Skin epidermis (tissue), 12 donors: ENCODE measurements around the gene SWSAP1.
A peak's percentile ranks its signal among the peaks of the same experiment; 100 is the strongest.
"Not testable (repeated sequence)": the region's sequence is repeated elsewhere in the genome, so short reads cannot be mapped to it uniquely, and the experiment has no call there.

Source experiments
- H3K27ac ChIP-seq, 21 experiments: fragments of 200-600 bp; sonication (generic) in 11 of 21; one replicate each; pipeline ENCODE4 v1.5.0; 2020; ENCODE audit warnings: mild to moderate bottlenecking in 3 of 21, inconsistent platforms in 2 of 21, moderate library complexity in 2 of 21
- H3K4me3 ChIP-seq, 7 experiments: fragments of 200-600 bp; sonication (generic) in 2 of 7; one replicate each; pipeline ENCODE4 v1.5.0; 2020; ENCODE audit warnings: inconsistent platforms in 2 of 7, mild to moderate bottlenecking in 2 of 7, moderate library complexity in 1 of 7

SWSAP1 gene

DNA sequence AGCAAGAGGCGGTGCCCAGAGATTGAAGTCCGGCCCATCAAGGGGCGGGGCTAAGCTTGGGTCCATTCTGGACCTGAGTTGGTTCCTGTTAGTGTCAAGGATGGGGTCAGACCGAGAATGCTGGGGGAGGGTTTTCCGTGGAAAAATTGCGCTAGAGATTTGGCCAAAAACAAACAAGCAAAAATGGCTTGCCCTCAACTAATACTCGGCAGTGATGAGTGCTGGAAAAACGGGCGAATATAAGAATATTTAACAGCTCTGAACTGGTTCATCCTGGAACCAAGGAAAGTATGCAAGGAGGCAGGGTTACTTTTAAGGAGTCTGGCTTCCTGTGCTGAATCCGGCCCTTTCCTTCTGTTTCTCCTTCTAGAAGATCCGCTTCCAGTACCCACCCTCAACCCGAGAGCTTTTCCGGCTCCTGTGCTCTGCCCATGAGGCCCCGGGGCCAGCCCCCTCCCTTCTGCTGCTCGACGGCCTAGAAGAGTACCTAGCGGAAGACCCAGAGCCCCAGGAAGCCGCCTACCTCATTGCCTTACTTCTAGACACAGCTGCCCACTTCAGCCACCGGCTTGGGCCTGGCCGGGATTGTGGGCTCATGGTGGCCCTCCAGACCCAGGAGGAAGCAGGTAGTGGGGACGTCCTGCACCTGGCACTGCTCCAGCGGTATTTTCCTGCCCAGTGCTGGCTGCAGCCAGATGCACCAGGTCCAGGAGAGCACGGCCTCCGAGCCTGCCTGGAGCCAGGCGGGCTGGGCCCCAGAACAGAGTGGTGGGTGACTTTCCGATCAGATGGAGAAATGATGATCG, 880 bp downstream of the SWSAP1 start:
- Histone ChIP-seq H3K4me3 (peak overlapping the region; percentile 43 to 52 (median 46)), H3K27ac (peak overlapping the region; percentile 2 to 99 (median 87))

- H3K27ac ChIP-seq: peak overlapping the region in 10 of 21 experiments; percentile 0 to 99 (median 36)
- H3K4me3 ChIP-seq: no peak overlapping the region
Observed at GRCh38 chr19:11377237-11377636, 2.8 kb downstream of the SWSAP1 start.

GRCh38 chr19:11377756-11378155, 3.3 kb downstream of the SWSAP1 start:
- Histone ChIP-seq H3K27ac (peak overlapping the region in 12 of 21 experiments; percentile 6 to 99 (median 35)), H3K4me3 (no peak overlapping the region)

DNA sequence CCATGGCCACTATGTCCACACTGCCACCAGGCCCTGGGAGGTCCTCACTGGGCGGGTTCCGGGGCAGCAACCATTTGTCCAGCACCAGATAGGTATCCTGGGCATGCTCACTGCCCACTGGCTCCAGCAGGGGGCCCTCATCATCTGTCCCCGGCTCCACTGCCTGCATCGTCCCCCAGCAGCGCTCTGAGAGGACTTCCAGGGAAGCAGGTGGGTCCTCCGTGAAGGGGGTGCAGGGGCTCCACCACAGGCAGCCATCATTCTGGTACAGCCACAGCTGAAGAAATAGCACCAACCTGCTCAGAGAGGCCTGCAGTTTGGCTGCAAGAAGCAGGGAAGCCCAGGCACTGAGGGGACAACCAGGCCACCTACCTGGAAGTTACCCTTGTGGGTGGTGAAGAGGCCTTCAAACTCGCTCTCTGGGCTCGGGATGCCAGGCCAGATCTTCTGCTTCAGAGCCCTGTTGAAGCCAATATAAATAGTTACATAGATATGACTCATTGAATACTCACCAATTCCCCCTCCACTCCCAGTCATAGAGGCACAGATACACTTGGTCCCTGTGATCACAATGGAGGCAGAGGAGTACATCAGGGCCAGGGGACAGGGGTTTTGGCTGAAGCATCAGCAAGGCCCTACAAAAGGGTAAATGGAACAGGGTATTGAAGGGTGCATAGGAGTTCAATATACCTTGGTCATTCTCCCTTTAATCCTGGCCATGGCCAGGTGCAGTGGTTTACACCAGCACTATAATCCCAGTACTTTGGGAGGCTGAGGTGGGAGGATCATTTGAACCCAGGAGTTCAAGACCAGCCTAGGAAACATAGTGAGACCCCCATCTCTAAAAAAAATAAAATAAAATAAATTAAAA, 4.1 kb downstream of the SWSAP1 start:
- no peak overlapping the region for H3K4me3 ChIP-seq
- peak overlapping the region in 12 of 21 experiments; percentile 6 to 99 (median 32) for H3K27ac ChIP-seq

DNA sequence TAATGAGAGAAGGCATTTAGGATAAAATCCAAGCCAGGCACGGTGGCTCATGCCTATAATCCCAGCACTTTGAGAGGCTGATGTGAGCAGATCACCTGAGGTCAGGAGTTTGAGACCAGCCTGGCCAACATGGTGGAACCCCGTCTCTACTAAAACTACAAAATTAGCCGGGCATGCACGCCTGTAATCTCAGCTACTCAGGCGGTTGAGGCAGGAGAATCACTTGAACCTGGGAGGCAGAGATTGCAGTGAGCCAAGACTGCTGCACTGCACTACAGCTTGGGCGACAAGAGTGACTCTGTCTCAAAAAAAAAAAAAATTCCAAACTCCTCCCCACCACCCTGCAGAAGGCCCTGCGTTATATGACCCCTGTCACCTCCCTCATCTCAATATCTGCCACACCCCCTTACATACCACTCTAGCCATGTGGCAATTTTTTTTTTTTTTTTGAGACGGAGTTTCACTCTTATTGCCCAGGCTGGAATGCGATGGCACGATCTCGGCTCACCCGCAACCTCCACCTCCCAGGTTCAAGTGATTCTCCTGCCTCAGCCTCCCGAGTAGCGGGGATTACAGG, 4.9 kb downstream of the SWSAP1 start:
- H3K4me3 ChIP-seq, H3K27ac ChIP-seq: not testable (repeated sequence)

- no peak overlapping the region for H3K4me3 ChIP-seq
- peak overlapping the region in 6 of 21 experiments; percentile 59 to 90 (median 82) for H3K27ac ChIP-seq
Observed at GRCh38 chr19:11379857-11380350, 5.4 kb downstream of the SWSAP1 start.

GRCh38 chr19:11380653-11381537, 6.4 kb downstream of the SWSAP1 start:
- peak overlapping the region; percentile 36 to 90 (median 73) for H3K27ac ChIP-seq
- H3K4me3 ChIP-seq: peak overlapping the region; percentile 36 to 62 (median 58)

- Histone ChIP-seq H3K4me3 (peak overlapping the region; percentile 1 to 31 (median 17)), H3K27ac (peak overlapping the region in 1 of 21 experiments; percentile 39)
Observed at GRCh38 chr19:11382898-11383705, 8.6 kb downstream of the SWSAP1 start.

GRCh38 chr19:11383706-11384048, 9.2 kb downstream of the SWSAP1 start:
- H3K27ac ChIP-seq: peak overlapping the region in 1 of 21 experiments; percentile 30
- H3K4me3 ChIP-seq: peak overlapping the region; percentile 5 to 31 (median 17)

GRCh38 chr19:11384778-11385129, 10.3 kb downstream of the SWSAP1 start:
- Histone ChIP-seq H3K27ac (no peak overlapping the region), H3K4me3 (no peak overlapping the region)

DNA sequence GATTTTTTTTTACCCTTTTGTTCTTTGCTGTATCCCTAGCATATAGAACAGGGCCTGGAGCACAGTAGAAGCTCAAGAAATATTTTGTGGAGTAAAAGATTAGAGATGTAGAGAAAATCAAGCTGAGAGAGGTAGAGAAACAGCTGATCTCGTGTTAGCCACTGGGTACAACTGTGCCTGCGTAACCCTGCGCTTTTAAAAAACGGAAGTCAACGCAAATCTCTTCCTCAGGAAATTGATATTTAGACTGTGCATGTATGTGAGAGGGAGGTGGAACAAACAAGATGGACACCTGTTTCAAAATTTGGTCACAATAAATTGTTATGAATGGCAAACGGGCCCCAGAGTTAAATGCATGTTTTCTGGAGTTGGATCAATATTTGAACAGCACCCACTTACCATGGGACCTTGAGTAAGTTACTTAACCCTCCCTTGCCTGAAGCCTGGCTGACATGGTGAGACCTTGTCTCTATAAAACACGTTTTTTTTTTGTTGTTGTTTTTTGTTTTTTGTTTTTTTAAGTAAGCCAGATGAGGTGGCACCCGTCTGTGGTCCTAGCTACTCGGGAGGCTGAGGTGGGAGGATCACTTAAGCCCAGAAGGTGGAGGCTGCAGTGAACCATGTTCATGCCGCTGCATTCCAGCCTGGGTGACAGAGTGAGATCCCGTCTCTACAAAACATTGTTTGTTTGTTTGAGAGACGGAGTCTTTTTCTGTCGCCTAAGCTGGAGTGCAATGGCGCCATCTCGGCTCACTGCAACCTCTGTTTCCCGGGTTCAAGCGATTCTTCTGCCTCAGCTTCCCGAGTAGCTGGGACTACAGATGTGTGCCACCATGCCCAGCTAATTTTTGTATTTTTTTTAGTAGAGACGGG, 12.9 kb downstream of the SWSAP1 start:
- no peak overlapping the region for H3K4me3 ChIP-seq
- H3K27ac ChIP-seq: no peak overlapping the region

GRCh38 chr19:11390359-11390758, 15.9 kb downstream of the SWSAP1 start:
- no peak overlapping the region for H3K4me3 ChIP-seq
- no peak overlapping the region for H3K27ac ChIP-seq

DNA sequence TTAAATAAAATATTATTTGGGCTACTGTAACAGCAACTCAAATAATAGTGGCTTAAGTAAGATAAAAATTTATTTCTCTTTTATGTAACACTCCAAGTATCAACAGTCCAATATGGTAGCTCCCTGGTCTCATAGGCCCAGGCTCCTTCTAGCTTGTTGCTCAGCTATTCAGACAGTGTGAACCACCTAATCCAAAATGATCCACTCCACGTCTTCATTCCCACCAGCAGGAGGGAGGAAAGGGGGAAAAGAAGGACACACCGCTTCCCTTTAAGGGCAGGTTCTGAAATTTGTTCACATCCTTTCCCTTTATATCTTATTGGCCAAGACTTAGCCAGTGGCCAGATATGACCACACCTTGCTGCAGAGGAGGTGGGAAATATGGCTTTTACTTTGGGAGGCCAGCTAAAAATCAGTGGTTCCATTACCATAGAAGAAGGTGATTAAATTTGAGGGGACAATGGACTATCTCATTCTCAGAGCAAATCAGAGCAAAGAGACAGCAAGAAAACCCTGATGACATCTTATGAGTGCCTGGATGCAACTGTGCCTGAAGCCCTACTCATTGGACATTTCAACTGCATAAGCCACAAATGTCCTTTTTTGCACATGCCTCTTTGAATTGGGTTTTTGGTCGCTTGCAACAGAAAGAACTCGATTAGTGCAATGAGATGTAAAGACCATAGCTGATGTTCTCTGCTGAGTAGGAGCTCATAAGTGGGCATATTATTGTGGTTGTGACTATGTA, 16.6 kb downstream of the SWSAP1 start:
- Histone ChIP-seq H3K4me3 (no peak overlapping the region), H3K27ac (no peak overlapping the region)

DNA sequence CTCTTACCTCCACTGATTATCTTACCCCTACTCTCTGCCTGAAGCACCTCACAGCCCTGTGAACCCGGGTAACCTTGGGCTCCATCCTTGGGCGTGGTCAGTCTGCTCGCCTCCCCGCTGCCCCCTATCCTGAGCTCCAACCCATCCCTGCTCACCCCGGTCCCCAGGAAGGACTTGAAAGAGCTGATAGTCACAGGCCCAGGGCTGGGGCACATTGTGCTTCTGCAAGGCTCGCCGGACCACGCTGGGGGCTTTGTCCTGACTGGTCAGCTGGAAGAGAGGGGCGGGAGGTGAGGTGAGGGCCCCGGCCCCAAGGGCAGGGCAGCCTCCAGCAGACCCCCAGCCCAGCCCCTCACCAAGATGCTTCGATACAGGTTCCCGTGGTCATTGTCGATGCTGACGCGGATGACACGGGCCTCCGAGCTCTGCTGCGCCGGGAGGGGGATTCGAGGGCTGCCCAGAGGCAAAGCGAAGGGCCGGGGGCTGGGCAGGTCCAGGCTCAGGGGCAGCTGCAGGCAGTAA, 22.7 kb downstream of the SWSAP1 start:
- Histone ChIP-seq H3K4me3 (no peak overlapping the region), H3K27ac (no peak overlapping the region)

DNA sequence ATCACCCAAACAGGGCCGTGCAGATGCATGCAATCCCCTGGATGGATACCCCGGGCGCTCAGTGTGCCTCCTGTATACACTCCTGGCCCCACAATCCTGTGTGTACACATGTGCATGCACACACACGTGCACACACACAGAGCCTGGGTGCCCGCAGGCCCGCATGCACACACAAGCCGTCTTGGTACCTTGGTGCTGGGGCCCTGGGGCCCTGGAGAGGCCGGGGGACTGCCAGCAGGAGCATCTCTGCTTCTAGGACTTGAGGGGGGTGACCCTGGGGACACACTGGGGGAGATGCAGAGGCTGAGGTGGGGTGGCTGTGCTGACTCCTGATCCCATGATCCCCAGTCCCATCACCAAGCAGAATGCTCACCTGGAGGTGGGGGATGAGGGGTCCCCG, 25.2 kb downstream of the SWSAP1 start:
- Histone ChIP-seq H3K4me3 (no peak overlapping the region), H3K27ac (no peak overlapping the region)

DNA sequence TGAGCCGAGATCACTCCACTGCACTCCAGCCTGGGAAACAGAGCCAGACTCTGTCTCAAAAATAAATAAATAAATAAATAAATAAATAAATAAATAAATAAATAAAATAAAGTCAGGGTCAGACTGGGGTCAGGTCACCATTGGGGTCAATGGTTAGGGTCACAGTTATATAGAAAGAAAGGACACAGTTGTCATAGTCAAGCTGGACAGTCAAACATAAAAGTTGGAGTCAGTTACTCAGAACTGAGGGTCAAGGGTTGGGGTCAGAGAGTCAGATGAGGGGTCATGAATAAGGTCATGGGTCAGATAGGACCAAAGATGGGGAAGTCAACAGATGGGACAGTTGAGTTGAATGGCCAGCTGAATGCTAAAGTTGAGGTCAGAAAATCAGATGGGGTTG, 26.3 kb downstream of the SWSAP1 start:
- Histone ChIP-seq H3K27ac (no peak overlapping the region), H3K4me3 (no peak overlapping the region)
